Measurements from ENCODE around the gene SSTR3.
A peak's percentile ranks its signal among the peaks of the same experiment; 100 is the strongest.

SSTR3 gene

GRCh38 chr22:37232140-37232998 is 20.1 kb upstream of the SSTR3 start:
- H3K36me3 ChIP-seq (ENCODE audit: low read length) = no peaks in the 10 kb centered on the region
- no peaks in the 10 kb centered on the region for H4K20me1 ChIP-seq (ENCODE audit: low read depth, low read length)
- H3K79me2 ChIP-seq (ENCODE audit: insufficient read depth, low read length) = peaks cover 16% of the 10 kb centered on the region
- H3K27ac ChIP-seq (ENCODE audit: low read depth, low read length) = peak overlapping the region; percentile 88
- no peak overlapping the region for H3K4me2 ChIP-seq (ENCODE audit: low read depth, low read length, poor library complexity, severe bottlenecking)
- no peak overlapping the region for H3K4me3 ChIP-seq (ENCODE audit: insufficient read depth, low read length, poor library complexity, severe bottlenecking)
- TF ChIP-seq CTCF (IDR thresholded peaks at IDR 0.05; ENCODE audit: insufficient read depth, low read length, poor library complexity, severe bottlenecking) (no peak), EZH2phosphoT487 (conservative IDR thresholded peaks at IDR 0.05; ENCODE audit: low read length) (no peak)
- H3K9me2 ChIP-seq (replicated peaks; ENCODE audit: insufficient read depth, low read length) = no peaks in the 10 kb centered on the region
- no peak overlapping the region for H2AFZ ChIP-seq (ENCODE audit: low read depth, low read length, severe bottlenecking)
- H3K9me3 ChIP-seq (ENCODE audit: insufficient read depth, low read length) = no peaks in the 10 kb centered on the region
- no peaks in the 10 kb centered on the region; the same call in 1 of the 2 replicates for H3F3A ChIP-seq (ENCODE audit: insufficient read depth)
- no peaks in the 10 kb centered on the region for H3K27me3 ChIP-seq (ENCODE audit: low read length)
- H3K9ac ChIP-seq (ENCODE audit: low read length) = no peak overlapping the region

- Histone ChIP-seq H3K27me3 (ENCODE audit: low read length) (no peaks in the 10 kb centered on the region), H3K9me3 (ENCODE audit: insufficient read depth, low read length) (no peaks in the 10 kb centered on the region), H3K4me3 (ENCODE audit: insufficient read depth, low read length, poor library complexity, severe bottlenecking) (no peak overlapping the region), H3K9me2 (replicated peaks; ENCODE audit: insufficient read depth, low read length) (no peaks in the 10 kb centered on the region), H3K9ac (ENCODE audit: low read length) (no peak overlapping the region), H3K79me2 (ENCODE audit: insufficient read depth, low read length) (peaks cover 16% of the 10 kb centered on the region), H3F3A (ENCODE audit: insufficient read depth) (no peaks in the 10 kb centered on the region; the same call in 1 of the 2 replicates), H3K36me3 (ENCODE audit: low read length) (no peaks in the 10 kb centered on the region), H2AFZ (ENCODE audit: low read depth, low read length, severe bottlenecking) (no peak overlapping the region), H4K20me1 (ENCODE audit: low read depth, low read length) (no peaks in the 10 kb centered on the region), H3K27ac (ENCODE audit: low read depth, low read length) (peak overlapping the region; percentile 88), H3K4me2 (ENCODE audit: low read depth, low read length, poor library complexity, severe bottlenecking) (no peak overlapping the region)
- TF ChIP-seq EZH2phosphoT487 (conservative IDR thresholded peaks at IDR 0.05; ENCODE audit: low read length) (no peak), CTCF (IDR thresholded peaks at IDR 0.05; ENCODE audit: insufficient read depth, low read length, poor library complexity, severe bottlenecking) (no peak)
Measured at GRCh38 chr22:37231406-37232139, 19.3 kb upstream of the SSTR3 start.

- no peak overlapping the region for H2AFZ ChIP-seq (ENCODE audit: low read depth, low read length, severe bottlenecking)
- no peaks in the 10 kb centered on the region for H3K27me3 ChIP-seq (ENCODE audit: low read length)
- peaks cover 8% of the 10 kb centered on the region for H3K79me2 ChIP-seq (ENCODE audit: insufficient read depth, low read length)
- no peaks in the 10 kb centered on the region for H3K9me3 ChIP-seq (ENCODE audit: insufficient read depth, low read length)
- peak overlapping the region; percentile 68 for H3K9ac ChIP-seq (ENCODE audit: low read length)
- peak overlapping the region; percentile 88 for H3K27ac ChIP-seq (ENCODE audit: low read depth, low read length)
- no peaks in the 10 kb centered on the region for H3K36me3 ChIP-seq (ENCODE audit: low read length)
- H3K4me3 ChIP-seq (ENCODE audit: insufficient read depth, low read length, poor library complexity, severe bottlenecking) = no peak overlapping the region
- H3F3A ChIP-seq (ENCODE audit: insufficient read depth) = no peaks in the 10 kb centered on the region; the same call in 1 of the 2 replicates
- H3K9me2 ChIP-seq (replicated peaks; ENCODE audit: insufficient read depth, low read length) = no peaks in the 10 kb centered on the region
- no peak for TF ChIP-seq EZH2phosphoT487 (conservative IDR thresholded peaks at IDR 0.05; ENCODE audit: low read length)
- no peak for TF ChIP-seq CTCF (IDR thresholded peaks at IDR 0.05; ENCODE audit: insufficient read depth, low read length, poor library complexity, severe bottlenecking)
- H4K20me1 ChIP-seq (ENCODE audit: low read depth, low read length) = no peaks in the 10 kb centered on the region
- H3K4me2 ChIP-seq (ENCODE audit: low read depth, low read length, poor library complexity, severe bottlenecking) = peak overlapping the region; percentile 49
Measured at GRCh38 chr22:37230673-37231405, 18.6 kb upstream of the SSTR3 start.
